ENCODE data around the gene PHF1. TPM values are rescaled to one million over a fixed set of nuclear protein-coding genes. Genes with fewer than 3 reads are reported as not detected.
"Not testable (repeated sequence)": the region's sequence is repeated elsewhere in the genome, so short reads cannot be mapped to it uniquely, and the experiment has no call there.

Gene PHF1
- 27.0 and 30.8 TPM in 2 replicates for total RNA-seq (2014; rRNA removed; shearing (Covaris generic))
- 30.8 and 36.3 TPM in 2 replicates for polyA plus RNA-seq (2015; cell fraction: cytosol; rRNA removed)
- 104 and 109 TPM in 2 replicates for polyA plus RNA-seq (2015; cell fraction: nucleus; rRNA removed)

DNA sequence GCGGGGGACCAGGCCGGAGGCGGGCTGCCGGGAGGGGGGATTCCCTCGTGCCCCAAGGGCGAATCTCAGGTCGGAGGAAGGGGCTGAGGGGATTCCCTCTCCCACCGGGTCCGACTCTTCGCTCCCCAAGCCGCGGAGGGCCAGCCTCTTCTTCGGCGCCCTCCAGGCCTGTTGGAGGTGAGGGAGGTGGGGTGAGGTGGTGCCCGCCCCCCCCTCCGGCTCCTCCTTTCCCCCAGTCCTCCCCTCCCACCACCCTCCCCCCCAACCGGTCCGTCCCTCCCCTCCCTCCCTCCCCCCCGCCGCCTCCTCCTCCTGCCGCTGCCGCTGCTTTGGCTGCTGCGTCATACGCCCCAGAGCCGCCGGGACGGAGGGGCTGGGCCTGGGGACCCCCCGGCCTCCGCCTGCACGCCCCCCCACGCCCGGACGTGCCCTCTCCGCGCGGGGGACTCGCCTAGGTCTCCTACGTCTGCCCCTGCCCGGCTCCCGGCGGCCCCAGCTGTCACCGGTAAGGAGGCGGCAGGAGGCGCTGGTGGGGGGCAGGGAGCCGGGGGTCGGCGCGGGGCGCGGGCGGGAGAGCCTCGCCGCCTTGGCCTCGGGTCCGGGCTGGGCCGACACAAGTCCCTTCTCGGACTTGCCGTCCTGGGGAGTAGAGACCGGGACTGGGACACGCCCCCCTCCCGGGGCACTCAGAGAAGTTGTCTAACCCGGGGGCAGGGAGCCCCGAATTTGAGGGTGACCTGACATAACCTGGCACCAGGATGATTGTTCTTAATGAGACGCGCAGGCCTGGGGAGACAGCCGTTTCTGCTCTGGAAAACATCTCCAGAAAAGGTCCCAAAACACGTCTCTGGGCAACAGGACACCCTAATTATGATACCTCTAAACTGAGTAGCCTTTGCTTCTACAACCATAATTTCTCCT is at the start of gene PHF1:
PHF1 (plus strand) TSS at position 304 of the 921 bp plus-strand sequence. CDS start 1,250 bp downstream, outside the sequence.
- DNase-seq (ENCODE audit: low read depth) = peak; percentile 68

DNA sequence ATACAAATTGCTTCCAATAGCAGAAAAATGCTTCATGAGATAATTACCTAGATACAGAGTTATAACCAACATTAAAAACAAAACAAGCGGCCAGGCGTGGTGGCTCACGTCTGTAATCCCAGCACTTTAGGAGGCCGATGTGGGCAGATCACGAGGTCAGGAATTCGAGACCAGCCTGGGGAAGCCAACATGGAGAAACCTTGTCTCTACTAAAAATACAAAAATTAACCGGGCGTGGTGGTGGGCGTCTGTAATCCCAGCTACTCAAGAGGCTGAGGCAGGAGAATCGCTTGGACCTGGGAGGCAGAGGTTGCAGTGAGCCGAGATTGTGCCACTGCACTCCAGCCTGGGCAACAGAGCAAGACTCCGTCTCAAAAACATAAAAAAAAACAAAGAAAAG is 47.3 kb upstream of the PHF1 start:
- DNase-seq (ENCODE audit: low read depth) = not testable (repeated sequence)

DNA sequence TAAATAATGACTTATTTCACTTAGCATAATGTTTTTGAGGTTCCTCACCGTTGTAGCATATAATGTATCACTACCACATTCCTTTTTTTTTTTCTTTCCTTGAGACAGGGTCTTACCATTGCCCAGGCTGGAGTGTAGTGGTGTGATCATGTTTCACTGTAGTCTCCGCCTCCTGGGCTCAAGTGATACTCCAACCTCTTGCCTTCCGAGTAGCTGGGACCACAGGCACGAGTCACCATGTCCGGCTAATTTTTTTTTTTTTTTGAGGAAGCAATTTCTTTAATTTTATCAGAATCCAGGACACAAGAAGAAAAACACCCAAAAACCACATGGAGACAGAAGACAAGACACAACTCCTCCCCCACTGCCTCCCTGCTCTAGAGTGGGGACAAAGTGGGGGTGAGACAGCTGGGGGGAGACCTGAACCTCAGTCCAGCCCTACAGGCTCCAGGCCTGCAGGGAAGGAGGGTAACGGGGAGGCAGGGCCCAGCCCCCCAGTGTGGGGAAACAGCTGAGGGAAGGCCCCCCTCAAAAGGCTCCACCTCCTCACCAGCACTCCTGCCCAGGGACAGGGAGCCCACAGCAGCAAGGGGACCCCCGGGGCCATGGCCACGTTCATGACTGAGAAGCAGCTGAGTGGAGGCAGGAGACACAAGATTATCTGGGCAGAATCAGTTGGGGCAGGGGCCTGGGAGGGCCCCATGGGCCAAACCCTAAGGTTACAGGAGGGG is 46.2 kb upstream of the PHF1 start:
- DNase-seq (ENCODE audit: low read depth) = peak; percentile 79

DNA sequence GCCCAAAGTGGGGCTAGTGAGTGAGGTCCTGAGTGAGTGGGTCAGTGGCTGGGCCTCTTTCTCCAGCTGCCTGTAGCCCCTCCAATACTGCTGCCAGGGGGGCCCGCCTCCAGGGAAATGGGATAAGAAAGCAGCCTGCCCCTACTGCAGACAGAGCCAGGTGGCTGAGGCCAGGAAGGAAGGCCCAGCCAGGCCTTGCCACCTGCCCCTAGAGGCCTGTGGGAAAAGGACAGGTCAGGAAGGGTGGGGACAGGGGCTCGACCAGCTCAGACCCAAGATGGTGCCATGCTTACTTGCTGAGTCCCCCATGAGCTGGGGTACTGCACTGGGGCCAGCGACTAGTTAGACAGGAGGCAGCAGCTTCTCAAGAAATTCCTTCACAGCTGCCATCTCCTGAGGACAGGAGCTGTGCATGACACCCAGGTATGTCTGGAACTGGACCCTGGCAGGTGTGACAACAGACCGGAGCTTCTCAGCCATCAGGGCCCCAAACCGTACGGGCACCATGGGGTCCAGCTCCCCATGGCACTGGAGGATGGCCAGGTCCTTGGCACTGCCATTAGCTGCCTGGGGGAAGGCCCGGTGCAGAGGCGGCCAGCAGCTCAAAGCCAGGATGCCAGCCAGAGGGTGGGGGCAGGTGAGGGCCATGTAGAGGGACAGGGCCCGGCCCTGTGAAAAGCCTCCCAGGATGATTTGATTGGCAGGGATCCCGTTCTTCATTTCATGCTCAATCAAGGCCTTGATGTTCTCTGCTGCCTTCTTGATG is 45.4 kb upstream of the PHF1 start:
- not testable (repeated sequence) for DNase-seq (ENCODE audit: low read depth)

DNA sequence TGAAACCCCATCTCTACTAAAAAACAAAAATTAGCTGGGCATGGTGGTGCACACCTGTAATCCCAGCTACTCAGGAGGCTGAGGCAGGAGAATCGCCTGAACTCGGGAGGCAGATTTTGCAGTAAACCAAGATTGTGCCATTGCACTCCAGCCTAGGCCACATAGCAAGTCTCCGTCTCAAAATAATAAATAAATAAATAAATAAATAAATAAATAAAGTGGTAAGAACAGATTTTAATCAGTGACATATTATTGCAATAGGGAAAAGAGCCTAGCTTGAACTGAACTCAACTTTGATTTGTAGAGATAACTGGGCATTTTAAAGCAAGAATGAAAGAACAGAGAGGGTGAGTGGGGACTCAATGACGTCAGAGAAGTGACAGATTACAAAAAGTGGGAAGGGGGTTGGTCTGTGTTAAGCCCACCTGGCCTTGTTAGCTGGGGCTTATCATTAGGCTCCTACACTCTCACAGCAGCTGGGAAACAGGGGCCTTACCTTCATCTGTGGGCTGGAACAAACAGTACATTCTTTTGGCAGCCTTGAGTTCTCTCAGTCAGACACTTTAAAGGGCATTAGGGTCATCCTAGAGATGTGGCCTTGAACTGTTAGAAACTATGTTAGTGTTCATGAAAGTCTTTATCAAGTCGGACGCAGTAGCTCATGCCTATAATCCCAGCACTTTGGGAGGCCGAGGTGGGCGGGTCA is 43.7 kb upstream of the PHF1 start:
- DNase-seq (ENCODE audit: low read depth) = no peak

DNA sequence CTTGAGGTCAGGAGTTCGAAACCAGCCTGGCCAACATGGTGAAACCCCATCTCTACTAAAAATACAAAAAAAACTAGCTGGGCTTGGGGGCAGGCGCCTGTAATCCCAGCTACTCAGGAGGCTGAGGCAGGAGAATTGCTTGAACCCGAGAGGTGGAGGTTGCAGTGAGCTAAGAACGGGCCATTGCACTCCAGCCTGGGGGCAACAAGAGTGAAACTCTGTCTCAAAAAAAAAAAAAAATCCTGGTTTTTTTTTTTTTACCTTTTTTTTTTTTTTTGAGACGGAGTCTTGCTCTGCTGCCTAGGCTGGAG is 43.1 kb upstream of the PHF1 start:
- not testable (repeated sequence) for DNase-seq (ENCODE audit: low read depth)

DNA sequence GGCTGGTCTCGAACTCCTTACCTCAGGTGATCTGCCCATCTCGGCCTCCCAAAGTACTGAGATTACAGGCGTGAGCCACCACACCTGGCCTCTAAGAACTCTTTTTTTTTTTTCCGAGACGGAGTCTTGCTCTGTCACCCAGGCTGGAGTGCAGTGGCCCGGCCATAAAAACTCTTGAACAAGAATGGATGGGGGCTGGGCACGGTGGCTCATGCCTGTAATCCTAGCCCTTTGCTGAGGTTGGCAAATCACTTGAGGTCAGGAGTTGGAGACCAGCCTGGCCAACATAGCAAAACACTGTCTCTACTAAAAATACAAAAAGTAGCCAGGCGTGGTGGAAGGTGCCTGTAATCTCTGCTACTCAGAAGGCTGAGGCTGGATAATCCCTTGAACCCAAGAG is 38.9 kb upstream of the PHF1 start:
- DNase-seq (ENCODE audit: low read depth) = not testable (repeated sequence)

DNA sequence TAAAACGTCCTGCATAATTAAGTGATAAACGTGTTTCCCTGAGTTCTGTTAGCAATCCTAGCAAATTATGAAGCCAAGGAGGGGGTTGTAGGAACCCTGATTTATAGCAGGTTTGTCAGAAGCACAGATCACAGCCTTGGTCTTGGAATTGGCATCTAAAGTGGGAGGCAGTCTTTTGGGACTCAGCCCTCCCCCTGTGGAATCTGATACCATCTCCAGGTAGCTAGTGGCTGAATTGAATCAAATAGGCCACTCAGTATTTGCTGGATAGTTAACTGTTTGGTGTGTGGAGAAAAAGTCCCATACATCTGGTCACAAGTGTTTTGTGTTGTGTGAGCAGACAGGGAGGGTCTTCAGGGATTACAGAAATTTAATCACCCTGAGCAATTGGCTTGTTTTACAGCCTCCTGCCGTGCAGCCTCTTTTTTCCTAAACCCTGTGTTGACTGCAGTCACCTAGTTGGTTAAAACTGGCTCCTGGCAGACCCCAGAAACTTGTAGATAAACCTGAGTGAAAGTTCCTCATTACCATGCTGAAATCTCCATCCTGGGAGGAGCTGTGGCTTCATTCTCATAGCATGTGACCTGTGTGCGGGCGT is 38.2 kb upstream of the PHF1 start:
- no peak for DNase-seq (ENCODE audit: low read depth)

DNA sequence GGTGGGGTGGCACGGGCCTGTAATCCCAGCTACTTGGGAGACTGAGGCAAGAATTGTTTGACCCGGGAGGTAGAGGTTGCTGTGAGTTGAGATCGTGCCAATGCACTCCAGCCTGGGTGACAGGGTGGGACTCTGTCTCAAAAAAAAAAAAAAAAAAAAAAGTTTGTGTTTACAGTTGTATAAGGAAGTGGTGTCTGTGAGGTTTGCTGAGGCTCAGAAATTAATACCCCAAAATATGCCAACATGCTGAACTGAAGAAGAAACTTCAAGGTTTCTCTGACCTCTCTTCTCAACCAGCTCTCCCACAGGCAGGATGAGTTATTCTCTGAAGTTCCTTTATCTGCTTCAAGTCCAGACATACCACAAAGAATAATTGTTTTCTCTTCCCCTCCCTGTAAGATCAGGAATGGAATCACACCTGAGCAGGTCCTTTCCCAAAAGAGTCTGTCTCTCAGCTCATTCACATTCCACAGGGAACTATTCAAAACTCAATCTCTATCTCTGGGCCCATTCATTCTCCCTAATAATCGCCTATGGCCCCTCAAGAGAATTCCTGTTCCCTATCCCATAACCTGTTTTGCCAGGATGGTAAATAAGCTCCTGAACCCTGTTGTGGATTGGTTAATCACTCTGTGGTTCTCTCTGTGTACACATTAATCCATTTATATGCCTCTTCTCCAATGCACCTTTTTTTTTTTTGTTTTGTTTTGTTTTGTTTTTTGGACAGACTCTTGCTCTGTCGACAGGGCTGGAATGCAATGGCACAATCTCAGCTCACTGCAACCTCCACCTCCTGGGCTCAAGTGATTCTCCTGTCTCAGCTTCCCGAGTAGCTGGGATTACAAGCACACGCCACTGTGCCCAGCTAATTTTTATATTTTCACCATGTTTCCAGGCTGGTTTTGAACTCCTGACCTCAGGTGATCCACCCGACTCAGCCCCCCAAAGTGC is 36.6 kb upstream of the PHF1 start:
- DNase-seq (ENCODE audit: low read depth) = no peak

DNA sequence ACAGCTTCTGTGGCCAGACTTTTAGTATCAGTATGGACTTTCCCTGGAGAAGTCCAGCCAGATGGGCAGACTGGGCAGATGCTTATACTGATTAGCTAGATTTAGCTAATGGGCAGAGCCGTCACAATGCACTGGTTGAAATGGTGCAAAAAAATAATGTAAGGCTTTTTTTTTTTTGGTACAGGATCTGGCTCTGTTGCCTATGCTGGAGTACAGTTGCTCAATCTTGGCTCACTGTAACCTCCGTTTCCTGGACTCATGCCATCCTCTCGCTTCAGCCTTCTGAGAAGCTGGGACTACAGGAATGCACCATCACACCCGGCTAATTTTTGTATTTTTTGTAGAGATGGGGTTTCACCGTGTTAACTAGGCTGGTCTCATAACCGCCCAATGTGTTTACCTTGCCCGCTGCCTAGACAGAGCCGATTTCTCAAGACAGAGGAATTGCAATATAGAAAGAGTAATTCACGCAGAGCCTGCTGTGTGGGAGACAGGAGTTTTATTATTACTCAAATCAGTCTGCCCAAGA is 35.6 kb upstream of the PHF1 start:
- DNase-seq (ENCODE audit: low read depth) = peak; percentile 61

DNA sequence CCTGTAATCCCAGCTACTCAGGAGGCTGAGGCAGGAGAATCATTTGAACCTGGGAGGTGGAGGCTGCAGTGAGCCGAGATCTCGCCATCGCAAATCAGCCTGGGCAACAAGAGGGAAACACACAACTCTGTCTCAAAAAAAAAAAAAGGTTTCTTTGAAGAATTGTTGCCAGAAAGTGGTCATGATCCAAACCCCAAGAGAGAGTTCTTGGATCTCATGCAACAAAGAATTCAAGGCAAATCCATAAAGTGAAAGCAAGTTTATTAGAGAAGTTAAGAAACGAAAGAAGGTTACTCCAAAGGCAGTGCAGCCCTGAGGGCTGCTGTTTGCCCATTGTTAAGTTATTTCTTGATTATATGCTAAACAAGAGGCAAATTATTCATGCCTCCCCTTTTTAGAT is 33.6 kb upstream of the PHF1 start:
- no peak for DNase-seq (ENCODE audit: low read depth)

DNA sequence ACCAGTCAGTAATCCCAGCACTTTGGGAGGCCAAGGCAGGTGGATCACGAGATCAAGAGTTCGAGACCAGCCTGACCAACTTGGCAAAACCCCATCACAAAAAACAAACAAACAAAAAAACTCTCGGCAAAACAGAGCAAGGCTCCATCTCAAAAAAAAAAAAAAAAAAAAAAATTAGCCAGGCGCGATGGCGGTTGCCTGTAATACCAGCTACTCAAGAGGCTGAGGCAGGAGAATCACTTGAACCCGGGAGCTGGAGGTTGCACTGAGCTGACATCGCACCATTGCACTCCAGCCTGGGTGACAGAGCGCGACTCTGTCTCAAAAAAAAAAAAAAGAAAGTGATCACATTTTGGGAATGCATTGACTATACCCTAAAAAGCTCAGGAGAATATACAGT is 31.6 kb upstream of the PHF1 start:
- not testable (repeated sequence) for DNase-seq (ENCODE audit: low read depth)

DNA sequence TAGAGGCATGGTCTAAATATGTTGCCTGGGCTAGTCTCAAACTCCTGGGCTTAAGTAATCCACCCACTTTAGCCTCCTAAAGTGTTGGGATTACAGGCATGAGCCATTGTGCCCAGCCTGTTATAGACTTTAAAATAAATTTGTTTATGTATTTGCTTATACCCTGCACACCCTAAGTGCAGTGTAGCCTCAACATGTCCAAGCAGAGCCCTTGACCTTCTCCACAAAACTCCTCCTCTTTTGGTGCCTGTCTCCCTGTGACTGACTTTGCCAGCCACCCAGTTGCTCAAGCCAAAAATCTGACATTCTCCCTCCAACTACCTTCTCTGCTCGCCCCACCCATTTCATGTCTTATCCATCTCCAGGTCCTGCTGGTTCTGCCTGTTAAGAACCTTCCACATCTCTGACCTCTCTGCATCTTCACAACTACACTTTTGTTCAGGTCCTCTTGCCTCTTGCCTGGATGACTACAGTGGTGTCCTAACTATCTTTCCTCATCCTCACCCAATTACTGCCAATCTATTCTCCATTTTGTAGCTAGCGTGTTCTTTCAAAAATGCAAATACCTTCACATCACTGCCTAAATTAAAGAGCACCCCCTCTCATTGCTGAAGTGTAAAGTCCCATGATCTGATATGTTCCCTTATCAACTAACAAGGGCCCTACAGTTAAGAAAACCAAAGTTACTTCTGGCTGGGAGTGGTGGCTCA is 30.4 kb upstream of the PHF1 start:
- DNase-seq (ENCODE audit: low read depth) = no peak

DNA sequence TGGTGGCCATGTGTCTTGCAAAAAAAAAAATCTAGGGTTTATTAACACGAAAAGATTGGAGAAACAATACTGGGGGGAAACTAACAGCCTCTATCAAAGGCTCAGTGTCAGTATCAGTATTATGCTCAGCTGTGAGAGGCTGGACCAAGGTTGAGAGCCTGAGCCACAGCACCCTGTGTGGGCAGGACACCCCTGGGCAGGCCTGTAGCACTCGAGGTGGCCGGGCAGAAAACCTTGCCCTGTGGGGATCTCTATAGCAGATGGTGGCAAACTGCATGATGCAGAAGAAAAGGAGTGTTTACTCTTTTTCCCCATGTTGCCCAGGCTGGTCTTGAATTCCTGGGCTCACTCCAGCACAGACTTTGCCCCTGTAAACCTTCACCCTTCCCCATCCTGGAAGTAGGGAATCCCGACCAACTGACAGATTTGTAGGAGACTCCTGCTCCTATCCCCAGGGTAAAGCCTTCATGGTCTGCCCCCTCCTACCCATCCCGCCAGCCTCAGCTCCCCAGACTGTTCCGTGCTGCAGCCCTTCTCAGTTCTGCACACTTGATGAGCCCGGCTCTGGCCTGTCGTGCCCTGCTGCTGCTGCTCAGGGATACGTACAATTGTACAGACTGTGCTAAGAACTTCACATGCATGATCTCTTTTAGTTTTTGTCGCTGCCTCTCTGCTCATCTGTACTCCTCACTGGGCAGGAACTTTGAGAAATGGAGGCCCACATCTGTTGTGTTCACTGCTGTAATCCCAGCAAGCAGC is 27.2 kb upstream of the PHF1 start:
- no peak for DNase-seq (ENCODE audit: low read depth)

DNA sequence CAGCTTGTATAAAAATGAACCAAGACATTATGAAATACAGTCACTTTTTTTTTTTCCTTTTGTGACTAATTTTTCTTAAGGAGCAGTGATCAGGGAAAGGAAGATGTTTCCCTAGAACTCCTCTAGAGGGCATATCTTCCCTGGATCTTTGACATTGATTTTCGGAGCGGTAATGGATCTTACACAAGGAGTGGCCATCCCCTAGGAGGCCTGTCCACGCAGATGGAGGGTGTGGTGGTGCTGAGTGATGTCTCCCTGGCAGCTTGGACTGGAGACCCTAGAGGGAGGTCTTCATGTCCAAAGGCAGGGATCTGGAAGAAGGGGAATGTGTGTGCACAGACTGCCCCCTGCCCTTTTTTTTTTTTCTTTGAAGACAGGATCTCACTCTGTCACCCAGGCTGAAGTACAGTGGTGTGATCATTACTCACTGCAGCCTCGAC is 26.2 kb upstream of the PHF1 start:
- DNase-seq (ENCODE audit: low read depth) = peak; percentile 76

DNA sequence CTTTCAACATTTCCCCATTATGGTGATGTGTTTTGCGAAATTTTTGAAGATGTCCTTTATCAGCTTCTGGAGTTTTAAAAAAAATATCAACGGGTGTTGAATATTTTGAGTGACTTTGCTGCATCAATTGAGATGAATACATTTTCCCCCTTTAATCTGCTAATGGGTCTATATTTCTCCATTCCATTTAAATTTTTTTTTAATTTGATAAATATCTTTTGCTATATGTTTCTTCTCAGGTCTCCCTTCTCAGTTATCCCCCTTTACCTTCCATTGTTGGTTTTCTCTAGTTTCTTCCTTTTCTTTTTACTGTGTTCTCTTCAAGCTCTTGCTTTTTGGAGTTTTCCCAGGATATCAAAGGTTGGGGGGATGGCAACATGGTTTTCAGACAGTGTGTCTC is 20.6 kb upstream of the PHF1 start:
- DNase-seq (ENCODE audit: low read depth) = no peak

DNA sequence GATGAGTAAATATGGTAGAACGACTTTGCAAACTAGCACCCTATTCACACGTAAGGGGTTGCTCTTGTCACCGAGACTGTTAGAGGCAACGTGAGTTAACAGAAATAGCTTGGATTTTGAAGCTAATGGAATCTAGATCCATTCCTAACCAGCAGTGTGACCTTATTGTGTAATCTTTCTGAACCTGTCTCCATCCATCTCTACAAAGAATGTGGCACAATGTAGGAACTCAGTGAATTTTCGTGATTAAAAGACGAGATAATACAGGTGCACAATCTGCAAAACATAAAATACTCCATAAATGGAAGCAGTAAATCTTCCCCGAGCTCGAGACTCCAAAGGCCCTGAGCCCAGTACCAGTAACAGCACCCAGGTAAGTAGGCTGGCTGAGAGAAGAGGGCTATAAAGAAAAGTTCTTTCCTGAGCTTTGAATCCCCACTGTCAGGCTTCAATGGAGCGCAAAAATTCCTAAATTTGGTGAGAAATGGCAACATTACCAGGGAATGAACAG is 20.0 kb upstream of the PHF1 start:
- DNase-seq (ENCODE audit: low read depth) = no peak

All from HT1080 (cell line).